Measurements from ENCODE around the gene NIN.

GRCh38 chr14:50745401-50746058 lies 85.4 kb downstream of the NIN start:
- TF ChIP-seq CSRNP3 (CRISPR knock-in tag; IDR thresholded peaks at IDR 0.05) (no peak), ZC3H10 (CRISPR knock-in tag; IDR thresholded peaks at IDR 0.05) (no peak), CREB5 (CRISPR knock-in tag; IDR thresholded peaks at IDR 0.05; ENCODE audit: low read depth) (no peak), BACH2 (CRISPR knock-in tag; IDR thresholded peaks at IDR 0.05; ENCODE audit: borderline replicate concordance) (no peak), POU6F1 (CRISPR knock-in tag; IDR thresholded peaks at IDR 0.05; ENCODE audit: borderline replicate concordance, low read depth) (no peak), ARNTL (CRISPR knock-in tag; IDR thresholded peaks at IDR 0.05; ENCODE audit: borderline replicate concordance, low read depth) (no peak), ZFP30 (CRISPR knock-in tag; IDR thresholded peaks at IDR 0.05) (no peak), PATZ1 (CRISPR knock-in tag; IDR thresholded peaks at IDR 0.05; ENCODE audit: borderline replicate concordance) (no peak)

Measured in SK-N-SH treated with all-trans-retinoic acid at 6 μM for 48 hours (cell line).